Measurements from ENCODE around the gene FILIP1L.

The FILIP1L gene

GRCh38 chr3:100106531-100107141 is 7.7 kb downstream of the FILIP1L start:
- H2BK5ac ChIP-seq (ENCODE audit: low read depth, low read length, poor library complexity) = no peak overlapping the region
- no peak overlapping the region for H3K23ac ChIP-seq (ENCODE audit: low read length)
- no peak overlapping the region for H3K4me3 ChIP-seq (ENCODE audit: low read depth, low read length)
- peak; percentile 50 to 68 for DNase-seq
- H2BK120ac ChIP-seq (ENCODE audit: insufficient read depth, low read length, poor library complexity) = no peak overlapping the region
- no peak overlapping the region for H2AFZ ChIP-seq (ENCODE audit: insufficient read depth, low read length, poor library complexity)
- H2BK12ac ChIP-seq (ENCODE audit: low read length) = no peak overlapping the region
- H4K12ac ChIP-seq (ENCODE audit: low read depth, low read length) = no peak overlapping the region
- no peaks in the 10 kb centered on the region for H3K36me3 ChIP-seq (ENCODE audit: control insufficient read depth in 1 of 2, insufficient read depth in 2 of 2, low read length in 2 of 2)
- no peak overlapping the region for H3K9ac ChIP-seq (ENCODE audit: low read length)
- H3K18ac ChIP-seq (ENCODE audit: low read length) = no peak overlapping the region
- H3K4me1 ChIP-seq (ENCODE audit: control insufficient read depth in 1 of 2, insufficient read depth in 2 of 2, low read length in 2 of 2) = peaks cover 2% of the 10 kb centered on the region in 2 experiments
- no peak overlapping the region for H4K91ac ChIP-seq (ENCODE audit: low read depth, low read length)
- H3K9me3 ChIP-seq (ENCODE audit: insufficient read depth, low read depth, low read length) = no peaks in the 10 kb centered on the region
- H3K4me2 ChIP-seq (ENCODE audit: low read length) = no peak overlapping the region
- no peak overlapping the region for H4K8ac ChIP-seq (ENCODE audit: low read depth, low read length)
- no peak overlapping the region for H2AK5ac ChIP-seq (ENCODE audit: low read length)
- no peaks in the 10 kb centered on the region for H3K79me1 ChIP-seq (ENCODE audit: low read length)
- H3K4ac ChIP-seq (ENCODE audit: low read depth, low read length) = no peak overlapping the region
- no peak overlapping the region for H3K27ac ChIP-seq (ENCODE audit: low read depth, low read length)
- H3K27me3 ChIP-seq (ENCODE audit: insufficient read depth, low read length) = no peaks in the 10 kb centered on the region
- H3K79me2 ChIP-seq (ENCODE audit: control insufficient read depth, insufficient read depth, low read length, poor library complexity) = no peaks in the 10 kb centered on the region
- H3K14ac ChIP-seq (ENCODE audit: low read length) = no peak overlapping the region

- peak in 1 of 2 donors; percentile 36 for DNase-seq
- no peak overlapping the region for H3K4me3 ChIP-seq (ENCODE audit: low read depth, low read length)
- H2AFZ ChIP-seq (ENCODE audit: insufficient read depth, low read length, poor library complexity) = no peak overlapping the region
- peaks cover 1% of the 10 kb centered on the region for H3K79me2 ChIP-seq (ENCODE audit: control insufficient read depth, insufficient read depth, low read length, poor library complexity)
- H3K79me1 ChIP-seq (ENCODE audit: low read length) = no peaks in the 10 kb centered on the region
- H4K12ac ChIP-seq (ENCODE audit: low read depth, low read length) = no peak overlapping the region
- peaks cover 2 to 4% of the 10 kb centered on the region in 2 experiments for H3K4me1 ChIP-seq (ENCODE audit: control insufficient read depth in 1 of 2, insufficient read depth in 2 of 2, low read length in 2 of 2)
- no peak overlapping the region for H3K27ac ChIP-seq (ENCODE audit: low read depth, low read length)
- H3K36me3 ChIP-seq (ENCODE audit: control insufficient read depth in 1 of 2, insufficient read depth in 2 of 2, low read length in 2 of 2) = no peaks in the 10 kb centered on the region
- H3K4me2 ChIP-seq (ENCODE audit: low read length) = no peak overlapping the region
- no peaks in the 10 kb centered on the region for H3K9me3 ChIP-seq (ENCODE audit: insufficient read depth, low read depth, low read length)
- no peak overlapping the region for H4K91ac ChIP-seq (ENCODE audit: low read depth, low read length)
- H2BK12ac ChIP-seq (ENCODE audit: low read length) = no peak overlapping the region
- no peak overlapping the region for H2AK5ac ChIP-seq (ENCODE audit: low read length)
- H3K18ac ChIP-seq (ENCODE audit: low read length) = no peak overlapping the region
- no peak overlapping the region for H4K8ac ChIP-seq (ENCODE audit: low read depth, low read length)
- H3K14ac ChIP-seq (ENCODE audit: low read length) = no peak overlapping the region
- no peak overlapping the region for H3K9ac ChIP-seq (ENCODE audit: low read length)
- no peak overlapping the region for H2BK5ac ChIP-seq (ENCODE audit: low read depth, low read length, poor library complexity)
- no peak overlapping the region for H3K23ac ChIP-seq (ENCODE audit: low read length)
- no peaks in the 10 kb centered on the region for H3K27me3 ChIP-seq (ENCODE audit: insufficient read depth, low read length)
- H2BK120ac ChIP-seq (ENCODE audit: insufficient read depth, low read length, poor library complexity) = no peak overlapping the region
- H3K4ac ChIP-seq (ENCODE audit: low read depth, low read length) = no peak overlapping the region
These were observed 8.2 kb downstream of the FILIP1L start for GRCh38 chr3:100106094-100106493.

- Histone ChIP-seq H3K14ac (ENCODE audit: low read length) (no peak overlapping the region), H4K8ac (ENCODE audit: low read depth, low read length) (no peak overlapping the region), H2BK5ac (ENCODE audit: low read depth, low read length, poor library complexity) (no peak overlapping the region), H3K18ac (ENCODE audit: low read length) (no peak overlapping the region), H3K27ac (ENCODE audit: low read depth, low read length) (no peak overlapping the region), H2AFZ (ENCODE audit: insufficient read depth, low read length, poor library complexity) (no peak overlapping the region), H2AK5ac (ENCODE audit: low read length) (no peak overlapping the region), H4K91ac (ENCODE audit: low read depth, low read length) (no peak overlapping the region), H3K9ac (ENCODE audit: low read length) (no peak overlapping the region), H2BK12ac (ENCODE audit: low read length) (no peak overlapping the region), H3K4me2 (ENCODE audit: low read length) (no peak overlapping the region), H3K9me3 (ENCODE audit: insufficient read depth, low read depth, low read length) (no peaks in the 10 kb centered on the region), H3K27me3 (ENCODE audit: insufficient read depth, low read length) (no peaks in the 10 kb centered on the region), H3K4me3 (ENCODE audit: low read depth, low read length) (no peak overlapping the region), H3K79me1 (ENCODE audit: low read length) (no peaks in the 10 kb centered on the region), H4K12ac (ENCODE audit: low read depth, low read length) (no peak overlapping the region), H3K23ac (ENCODE audit: low read length) (no peak overlapping the region), H3K36me3 (ENCODE audit: control insufficient read depth in 1 of 2, insufficient read depth in 2 of 2, low read length in 2 of 2) (no peaks in the 10 kb centered on the region), H2BK120ac (ENCODE audit: insufficient read depth, low read length, poor library complexity) (no peak overlapping the region), H3K79me2 (ENCODE audit: control insufficient read depth, insufficient read depth, low read length, poor library complexity) (peaks cover 1% of the 10 kb centered on the region), H3K4me1 (ENCODE audit: control insufficient read depth in 1 of 2, insufficient read depth in 2 of 2, low read length in 2 of 2) (peaks cover 2 to 5% of the 10 kb centered on the region in 2 experiments), H3K4ac (ENCODE audit: low read depth, low read length) (no peak overlapping the region)
- DNase-seq = no peak
- no CpG with 5 or more reads among the region's 1 CpG for WGBS (ENCODE audit: extremely low coverage, insufficient coverage, insufficient read length)
These were observed 8.8 kb downstream of the FILIP1L start for GRCh38 chr3:100105501-100105900.

GRCh38 chr3:100104817-100105413 is 9.4 kb downstream of the FILIP1L start:
- Histone ChIP-seq H3K4me2 (ENCODE audit: low read length) (no peak overlapping the region), H3K4me3 (ENCODE audit: low read depth, low read length) (no peak overlapping the region), H3K23ac (ENCODE audit: low read length) (no peak overlapping the region), H3K36me3 (ENCODE audit: control insufficient read depth in 1 of 2, insufficient read depth in 2 of 2, low read length in 2 of 2) (no peaks in the 10 kb centered on the region), H2AFZ (ENCODE audit: insufficient read depth, low read length, poor library complexity) (no peak overlapping the region), H3K79me1 (ENCODE audit: low read length) (no peaks in the 10 kb centered on the region), H3K4me1 (ENCODE audit: control insufficient read depth in 1 of 2, insufficient read depth in 2 of 2, low read length in 2 of 2) (peaks cover 2 to 6% of the 10 kb centered on the region in 2 experiments), H3K18ac (ENCODE audit: low read length) (no peak overlapping the region), H2BK120ac (ENCODE audit: insufficient read depth, low read length, poor library complexity) (no peak overlapping the region), H3K27me3 (ENCODE audit: insufficient read depth, low read length) (no peaks in the 10 kb centered on the region), H3K9ac (ENCODE audit: low read length) (no peak overlapping the region), H3K9me3 (ENCODE audit: insufficient read depth, low read depth, low read length) (no peaks in the 10 kb centered on the region), H4K8ac (ENCODE audit: low read depth, low read length) (no peak overlapping the region), H3K27ac (ENCODE audit: low read depth, low read length) (no peak overlapping the region), H3K4ac (ENCODE audit: low read depth, low read length) (no peak overlapping the region), H2AK5ac (ENCODE audit: low read length) (no peak overlapping the region), H3K14ac (ENCODE audit: low read length) (no peak overlapping the region), H2BK5ac (ENCODE audit: low read depth, low read length, poor library complexity) (no peak overlapping the region), H4K12ac (ENCODE audit: low read depth, low read length) (no peak overlapping the region), H3K79me2 (ENCODE audit: control insufficient read depth, insufficient read depth, low read length, poor library complexity) (peaks cover 1% of the 10 kb centered on the region), H2BK12ac (ENCODE audit: low read length) (no peak overlapping the region), H4K91ac (ENCODE audit: low read depth, low read length) (no peak overlapping the region)
- no peak for DNase-seq
